ENCODE measurements around the gene KLF6. TPM values are rescaled to one million over a fixed set of nuclear protein-coding genes. Genes with fewer than 3 reads are reported as not detected.

KLF6 gene
- total RNA-seq, 1 donor from 2014 or later: 319 TPM

DNA sequence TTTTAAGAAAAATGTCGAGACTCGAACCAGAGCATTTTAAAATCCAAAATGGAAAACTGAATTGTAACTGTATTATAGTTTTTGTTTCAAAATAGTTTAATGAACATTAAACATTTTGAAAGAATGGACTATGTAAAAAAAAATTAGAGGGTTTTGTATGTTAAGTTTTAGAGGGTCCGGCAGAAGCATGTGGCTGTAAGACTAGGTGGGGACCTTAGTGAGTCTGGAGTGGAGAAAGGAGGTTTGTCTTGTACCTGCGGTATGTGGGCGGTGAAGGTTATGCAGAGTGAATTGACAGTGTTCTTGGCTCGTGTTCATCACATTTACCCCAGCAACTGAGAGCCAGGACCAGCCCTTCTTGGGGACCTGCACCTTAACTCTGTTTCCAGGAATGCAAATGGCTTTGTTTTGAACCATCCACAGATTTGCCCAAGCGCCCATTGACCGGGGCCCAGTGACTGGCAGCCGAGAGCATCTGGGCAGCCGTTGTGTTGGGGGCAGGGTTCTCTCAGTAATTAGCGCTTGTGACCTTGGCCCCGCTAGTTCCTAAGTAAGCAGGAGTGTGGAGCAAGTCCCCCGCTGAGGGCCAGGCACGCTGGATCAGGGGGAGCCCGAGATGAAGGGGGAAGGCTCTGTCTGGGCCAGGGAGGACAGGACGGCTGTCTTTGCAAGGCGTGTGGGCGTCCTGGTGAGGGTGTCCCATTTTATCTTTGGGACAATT, 1.4 kb upstream of the KLF6 start:
- H4K20me1 ChIP-seq (ENCODE audit: insufficient read depth, low read length): peaks cover 32% of the 10 kb centered on the region
- peak overlapping the region; percentile 100 for H3K9ac ChIP-seq (ENCODE audit: low read length)
- no peaks in the 10 kb centered on the region for H3K9me3 ChIP-seq (ENCODE audit: insufficient read depth, low read depth, low read length)
- DNase-seq (ENCODE audit: low read depth) (peak; percentile 44), FAIRE-seq (no peak)
- H3K4me3 ChIP-seq (ENCODE audit: insufficient read depth, low read depth, low read length): peak overlapping the region; percentile 61
- no peaks in the 10 kb centered on the region for H3K27me3 ChIP-seq (ENCODE audit: insufficient read depth, low read length)
- no peak overlapping the region for H2AFZ ChIP-seq (ENCODE audit: low read depth, low read length)
- peaks cover 5% of the 10 kb centered on the region for H3K4me1 Mint-ChIP-seq (ENCODE audit: low read depth, unreplicated experiment)
- peak overlapping the region; percentile 90 for H3K27ac Mint-ChIP-seq (ENCODE audit: unreplicated experiment)
- peak overlapping the region; percentile 96 for H3K4me2 ChIP-seq (ENCODE audit: low read length)
- peaks cover 17% of the 10 kb centered on the region for H3K4me1 ChIP-seq (ENCODE audit: insufficient read depth, low read length)
- H3K27ac ChIP-seq (ENCODE audit: low read depth, low read length): peak overlapping the region; percentile 99
- peaks cover 40% of the 10 kb centered on the region for H3K79me2 ChIP-seq (ENCODE audit: insufficient read depth, low read length)
- peaks cover 7% of the 10 kb centered on the region for H3K9me3 Mint-ChIP-seq (ENCODE audit: unreplicated experiment)
- H3K36me3 Mint-ChIP-seq (ENCODE audit: low read depth, unreplicated experiment): peaks cover 30% of the 10 kb centered on the region
- peak overlapping the region; percentile 83 for H3K4me3 Mint-ChIP-seq (ENCODE audit: unreplicated experiment)
- no peaks in the 10 kb centered on the region for H3K27me3 Mint-ChIP-seq (ENCODE audit: low read depth, unreplicated experiment)
- peaks cover 11% of the 10 kb centered on the region for H3K36me3 ChIP-seq (ENCODE audit: insufficient read depth, low read length)
- TF ChIP-seq, protein P1, sequence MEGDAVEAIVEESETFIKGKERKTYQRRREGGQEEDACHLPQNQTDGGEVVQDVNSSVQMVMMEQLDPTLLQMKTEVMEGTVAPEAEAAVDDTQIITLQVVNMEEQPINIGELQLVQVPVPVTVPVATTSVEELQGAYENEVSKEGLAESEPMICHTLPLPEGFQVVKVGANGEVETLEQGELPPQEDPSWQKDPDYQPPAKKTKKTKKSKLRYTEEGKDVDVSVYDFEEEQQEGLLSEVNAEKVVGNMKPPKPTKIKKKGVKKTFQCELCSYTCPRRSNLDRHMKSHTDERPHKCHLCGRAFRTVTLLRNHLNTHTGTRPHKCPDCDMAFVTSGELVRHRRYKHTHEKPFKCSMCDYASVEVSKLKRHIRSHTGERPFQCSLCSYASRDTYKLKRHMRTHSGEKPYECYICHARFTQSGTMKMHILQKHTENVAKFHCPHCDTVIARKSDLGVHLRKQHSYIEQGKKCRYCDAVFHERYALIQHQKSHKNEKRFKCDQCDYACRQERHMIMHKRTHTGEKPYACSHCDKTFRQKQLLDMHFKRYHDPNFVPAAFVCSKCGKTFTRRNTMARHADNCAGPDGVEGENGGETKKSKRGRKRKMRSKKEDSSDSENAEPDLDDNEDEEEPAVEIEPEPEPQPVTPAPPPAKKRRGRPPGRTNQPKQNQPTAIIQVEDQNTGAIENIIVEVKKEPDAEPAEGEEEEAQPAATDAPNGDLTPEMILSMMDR (IDR thresholded peaks at IDR 0.05; ENCODE audit: insufficient read depth, low read depth, low read length): no peak
- TF ChIP-seq EZH2 (IDR thresholded peaks at IDR 0.05; ENCODE audit: insufficient read depth, low read length): no peak

DNA sequence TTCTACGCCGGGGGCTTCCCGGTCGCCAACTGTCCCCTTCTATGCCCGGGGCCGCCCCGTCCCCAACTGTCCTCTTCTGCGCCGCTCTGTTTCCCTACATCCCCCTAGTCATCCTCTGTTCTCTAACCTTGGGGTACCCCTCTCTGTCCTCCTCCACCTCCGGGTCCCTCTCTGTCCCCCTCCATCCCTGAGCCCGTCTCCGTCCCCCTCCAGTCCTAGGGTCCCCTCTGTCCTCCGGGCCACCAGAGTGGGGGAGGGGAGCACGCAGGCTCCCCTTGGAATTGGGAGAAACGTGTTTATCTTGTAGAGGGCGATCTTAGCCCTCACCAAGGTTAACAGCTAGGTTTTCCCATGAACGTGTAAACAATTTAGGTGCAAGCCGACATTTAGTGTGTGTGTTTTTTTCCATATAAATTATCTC, 852 bp upstream of the KLF6 start:
- peak; percentile 28 for DNase-seq (ENCODE audit: low read depth)

More for the DNA sequence above, 852 bp upstream of the KLF6 start:
- peak overlapping the region; percentile 99 for H3K27ac ChIP-seq (ENCODE audit: low read depth, low read length)
- H3K4me2 ChIP-seq (ENCODE audit: low read length): peak overlapping the region; percentile 96
- H3K79me2 ChIP-seq (ENCODE audit: insufficient read depth, low read length): peaks cover 46% of the 10 kb centered on the region
- H3K27me3 Mint-ChIP-seq (ENCODE audit: low read depth, unreplicated experiment): no peaks in the 10 kb centered on the region
- H4K20me1 ChIP-seq (ENCODE audit: insufficient read depth, low read length): peaks cover 38% of the 10 kb centered on the region
- H3K9me3 ChIP-seq (ENCODE audit: insufficient read depth, low read depth, low read length): no peaks in the 10 kb centered on the region
- H3K27ac Mint-ChIP-seq (ENCODE audit: unreplicated experiment): peak overlapping the region; percentile 90
- TF ChIP-seq, protein P1 (IDR thresholded peaks at IDR 0.05; ENCODE audit: insufficient read depth, low read depth, low read length): no peak
- no peak for TF ChIP-seq EZH2 (IDR thresholded peaks at IDR 0.05; ENCODE audit: insufficient read depth, low read length)
- no peak for FAIRE-seq
- H3K36me3 ChIP-seq (ENCODE audit: insufficient read depth, low read length): peaks cover 16% of the 10 kb centered on the region
- peaks cover 23% of the 10 kb centered on the region for H3K4me1 ChIP-seq (ENCODE audit: insufficient read depth, low read length)
- H3K9me3 Mint-ChIP-seq (ENCODE audit: unreplicated experiment): peaks cover 7% of the 10 kb centered on the region
- peaks cover 5% of the 10 kb centered on the region for H3K4me1 Mint-ChIP-seq (ENCODE audit: low read depth, unreplicated experiment)
- H2AFZ ChIP-seq (ENCODE audit: low read depth, low read length): no peak overlapping the region
- no peaks in the 10 kb centered on the region for H3K27me3 ChIP-seq (ENCODE audit: insufficient read depth, low read length)
- H3K9ac ChIP-seq (ENCODE audit: low read length): peak overlapping the region; percentile 100
- peaks cover 34% of the 10 kb centered on the region for H3K36me3 Mint-ChIP-seq (ENCODE audit: low read depth, unreplicated experiment)
- peak overlapping the region; percentile 83 for H3K4me3 Mint-ChIP-seq (ENCODE audit: unreplicated experiment)
- peak overlapping the region; percentile 61 for H3K4me3 ChIP-seq (ENCODE audit: insufficient read depth, low read depth, low read length)

All from astrocyte (in vitro differentiated cells and primary cell).